Tibial nerve (tissue), 4 donors: ENCODE measurements around the gene LATS2. TPM values are rescaled to one million over a fixed set of nuclear protein-coding genes. Genes with fewer than 3 reads are reported as not detected.

Experiments
- DNase-seq, 2 donors: peaks; one replicate each; pipeline ENCODE4 v3.0.0-alpha.2; 2019; ENCODE audit warnings: low spot score in 2 of 2
- H3K27ac ChIP-seq, 4 donors: fragments of 200-600 bp; sonication (generic) in 3 of 4; one replicate each; pipeline ENCODE4 v1.5.1; 2017 to 2019; ENCODE audit warnings: mild to moderate bottlenecking in 1 of 4
- H3K27me3 ChIP-seq, 2 donors: fragments of 200-600 bp; sonication (generic) in 1 of 2; one replicate each; pipeline versions ENCODE4 v1.5.1 to v1.6.0; 2017 to 2019
- H3K36me3 ChIP-seq, 3 donors: fragments of 200-600 bp; sonication (generic); one replicate each; pipeline ENCODE4 v1.5.1; 2018 to 2019
- H3K4me1 ChIP-seq, 4 donors: fragments of 200-600 bp; sonication (generic) in 3 of 4; one replicate each; pipeline ENCODE4 v1.5.1; 2017 to 2019
- H3K4me3 ChIP-seq, 4 donors: fragments of 200-600 bp; sonication (generic) in 3 of 4; one replicate each; pipeline ENCODE4 v1.5.1; 2017 to 2019; ENCODE audit warnings: mild to moderate bottlenecking in 1 of 4, moderate library complexity in 1 of 4
- H3K9me3 ChIP-seq, 4 donors: fragments of 200-600 bp; sonication (generic) in 3 of 4; one replicate each; pipeline ENCODE4 v1.5.1; 2017 to 2019
- EP300 ChIP-seq, 2 donors: sonication (generic); formaldehyde crosslinking; IDR thresholded peaks; one replicate each; pipeline ENCODE4 v1.6.1; 2017; ENCODE audit warnings: antibody characterized with exemption in 2 of 2, mild to moderate bottlenecking in 1 of 2
- POLR2A ChIP-seq, 2 donors: fragments of 450-650 bp; IDR thresholded peaks; one replicate each; pipeline ENCODE4 v1.6.1; 2017; ENCODE audit warnings: antibody characterized with exemption in 2 of 2, mild to moderate bottlenecking in 2 of 2, moderate library complexity in 2 of 2
- WGBS, 2 donors: methylation state at CpG; one replicate each; pipeline ENCODE4 v1.1.5; 2018; 5-methylcytosine and 5-hydroxymethylcytosine counted together
- total RNA-seq, 4 donors: library from RNA; depleted of rRNA; stranded (reverse); fragments of >200 nt; gene quantifications; one replicate each; pipeline ENCODE4 v1.1.0, GENCODE V29; 2016
- TF ChIP-seq, protein P1 (sequence below), 5 experiments: fragments of 200-600 bp in 3 of 5; fragments of 450-650 bp in 2 of 5; sonication (generic) in 3 of 5; IDR thresholded peaks; one replicate each; pipeline ENCODE4 v1.5.1; 2016 to 2019; ENCODE audit warnings: antibody characterized with exemption in 5 of 5, mild to moderate bottlenecking in 3 of 5, moderate library complexity in 2 of 5

Gene LATS2
- total RNA-seq, 4 donors from 2014 or later, result 40.2 to 49.4 (median 42.3) TPM

DNA sequence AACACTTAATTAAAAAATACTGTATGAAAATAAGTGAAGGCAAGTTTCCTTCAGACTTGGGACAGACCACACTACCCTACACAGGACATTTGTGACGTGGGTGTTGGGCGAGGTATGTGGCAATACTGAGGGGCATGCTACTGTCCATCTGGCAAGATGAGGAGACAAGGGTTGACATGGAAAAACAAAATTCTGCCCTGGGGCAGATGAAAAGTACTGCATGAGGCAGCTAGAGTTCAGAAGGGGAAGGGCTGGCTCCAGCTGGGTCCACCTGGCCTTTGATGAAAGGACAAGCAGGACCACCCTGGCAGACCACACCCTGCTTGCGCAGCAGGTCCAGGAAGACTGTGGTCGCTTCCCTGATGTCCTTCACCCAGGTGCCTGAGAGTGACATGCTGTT lies 43.2 kb downstream of the LATS2 start:
- no peaks in the 10 kb centered on the region for H3K27me3 ChIP-seq
- H3K4me3 ChIP-seq, result no peak overlapping the region
- no peaks in the 10 kb centered on the region for H3K36me3 ChIP-seq
- TF ChIP-seq POLR2A (IDR thresholded peaks at IDR 0.05) (no peak), EP300 (IDR thresholded peaks at IDR 0.05) (no peak)
- TF ChIP-seq, protein P1, sequence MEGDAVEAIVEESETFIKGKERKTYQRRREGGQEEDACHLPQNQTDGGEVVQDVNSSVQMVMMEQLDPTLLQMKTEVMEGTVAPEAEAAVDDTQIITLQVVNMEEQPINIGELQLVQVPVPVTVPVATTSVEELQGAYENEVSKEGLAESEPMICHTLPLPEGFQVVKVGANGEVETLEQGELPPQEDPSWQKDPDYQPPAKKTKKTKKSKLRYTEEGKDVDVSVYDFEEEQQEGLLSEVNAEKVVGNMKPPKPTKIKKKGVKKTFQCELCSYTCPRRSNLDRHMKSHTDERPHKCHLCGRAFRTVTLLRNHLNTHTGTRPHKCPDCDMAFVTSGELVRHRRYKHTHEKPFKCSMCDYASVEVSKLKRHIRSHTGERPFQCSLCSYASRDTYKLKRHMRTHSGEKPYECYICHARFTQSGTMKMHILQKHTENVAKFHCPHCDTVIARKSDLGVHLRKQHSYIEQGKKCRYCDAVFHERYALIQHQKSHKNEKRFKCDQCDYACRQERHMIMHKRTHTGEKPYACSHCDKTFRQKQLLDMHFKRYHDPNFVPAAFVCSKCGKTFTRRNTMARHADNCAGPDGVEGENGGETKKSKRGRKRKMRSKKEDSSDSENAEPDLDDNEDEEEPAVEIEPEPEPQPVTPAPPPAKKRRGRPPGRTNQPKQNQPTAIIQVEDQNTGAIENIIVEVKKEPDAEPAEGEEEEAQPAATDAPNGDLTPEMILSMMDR (IDR thresholded peaks at IDR 0.05), result no peak
- peak overlapping the region in 1 of 4 donors; percentile 83 for H3K27ac ChIP-seq
- no peak for DNase-seq
- WGBS, 2 donors, result 87 to 95% methylated on average over 4 of the region's 4 CpGs
- H3K4me1 ChIP-seq, result peaks cover 0 to 94% (median 34%) of the 10 kb centered on the region in 4 donors
- H3K9me3 ChIP-seq, result no peaks in the 10 kb centered on the region

DNA sequence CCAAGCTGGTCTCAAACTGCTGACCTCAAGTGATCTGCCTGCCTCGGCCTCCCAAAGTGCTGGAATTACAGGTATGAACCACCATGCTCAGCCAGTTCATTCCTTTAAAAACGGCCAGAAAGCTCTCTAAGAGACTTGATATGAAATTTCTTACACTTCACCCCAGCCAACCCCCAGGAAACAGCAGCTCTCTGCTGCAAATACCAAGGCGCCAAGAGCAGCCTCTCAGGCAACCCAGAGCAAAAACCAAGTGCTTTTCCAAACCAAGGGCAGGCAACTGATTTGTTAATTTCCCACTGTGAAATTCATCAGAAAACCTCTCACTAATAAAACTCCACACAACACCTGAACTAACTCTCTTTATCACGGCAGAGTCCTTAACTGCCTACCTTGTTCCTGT lies 44.9 kb downstream of the LATS2 start:
- Histone ChIP-seq H3K27ac (peak overlapping the region in 3 of 4 donors; percentile 11 to 83 (median 56)), H3K27me3 (no peaks in the 10 kb centered on the region), H3K4me1 (peaks cover 0 to 94% (median 33%) of the 10 kb centered on the region in 4 donors), H3K36me3 (no peaks in the 10 kb centered on the region), H3K9me3 (no peaks in the 10 kb centered on the region), H3K4me3 (no peak overlapping the region)
- DNase-seq, result no peak
- TF ChIP-seq, protein P1 (IDR thresholded peaks at IDR 0.05), result no peak
- TF ChIP-seq POLR2A (IDR thresholded peaks at IDR 0.05) (no peak), EP300 (IDR thresholded peaks at IDR 0.05) (no peak)
- WGBS, 2 donors, result 61 to 73% methylated on average over 4 of the region's 4 CpGs

DNA sequence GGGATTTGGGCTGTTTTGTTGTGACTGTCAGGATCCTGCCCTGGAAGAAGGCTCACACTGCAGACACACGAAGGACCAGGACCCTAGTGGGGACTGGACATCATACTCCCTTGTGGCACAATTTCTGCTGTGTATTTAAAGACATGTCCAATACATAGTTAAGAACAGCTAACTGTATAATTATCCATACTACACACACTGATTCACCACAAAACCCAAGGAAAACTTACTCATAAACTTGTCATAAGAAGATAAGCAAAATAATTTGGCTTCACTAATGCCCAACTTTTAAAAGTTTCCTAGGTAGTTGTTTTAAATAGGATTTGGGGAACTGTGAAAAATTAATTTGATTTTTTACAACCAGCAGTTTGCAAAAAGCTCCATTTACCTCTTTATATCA lies 46.1 kb downstream of the LATS2 start:
- whole genome bisulfite sequencing, 2 donors, result 29 to 60% methylated on average over 1 of the region's 1 CpG
- Histone ChIP-seq H3K4me3 (no peak overlapping the region), H3K4me1 (peaks cover 0 to 94% (median 38%) of the 10 kb centered on the region in 4 donors), H3K27ac (peak overlapping the region in 2 of 4 donors; percentile 44 to 83), H3K9me3 (no peaks in the 10 kb centered on the region), H3K36me3 (no peaks in the 10 kb centered on the region), H3K27me3 (no peaks in the 10 kb centered on the region)
- TF ChIP-seq POLR2A (IDR thresholded peaks at IDR 0.05) (no peak), EP300 (IDR thresholded peaks at IDR 0.05) (no peak)
- TF ChIP-seq, protein P1 (IDR thresholded peaks at IDR 0.05), result no peak
- no peak for DNase-seq

DNA sequence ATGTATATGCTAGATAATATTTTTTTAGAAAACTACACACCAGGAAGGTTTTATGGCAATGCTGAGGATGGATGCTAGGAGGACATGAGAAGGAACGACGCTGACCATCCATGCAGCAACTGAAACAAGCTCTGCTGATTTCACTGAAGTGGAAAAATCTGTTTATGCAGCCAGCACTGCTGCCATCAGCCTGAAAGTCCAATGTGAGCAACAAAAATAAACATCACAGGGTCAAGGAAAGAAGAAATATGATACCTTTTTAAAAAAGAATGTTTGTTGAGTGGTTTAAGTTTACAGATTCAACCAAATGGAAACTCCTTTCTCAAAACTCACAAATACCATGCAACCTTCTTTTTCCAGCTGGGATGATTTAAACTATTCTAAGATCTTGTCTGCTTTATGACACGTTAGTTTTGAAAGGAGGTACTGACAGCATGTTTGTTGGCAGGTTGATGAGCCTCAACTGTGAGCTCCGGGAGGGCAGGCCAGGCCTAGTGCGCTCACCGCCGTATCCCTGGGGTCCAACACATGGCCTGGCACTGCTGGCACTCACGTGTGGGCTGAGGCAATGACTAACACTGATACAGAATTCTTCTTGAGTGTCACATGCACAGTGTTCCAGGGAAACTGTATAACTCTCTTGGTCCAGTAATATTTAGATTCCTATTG lies 46.8 kb downstream of the LATS2 start:
- Histone ChIP-seq H3K4me3 (no peak overlapping the region), H3K9me3 (no peaks in the 10 kb centered on the region), H3K27ac (peak overlapping the region in 3 of 4 donors; percentile 41 to 83 (median 44)), H3K36me3 (no peaks in the 10 kb centered on the region), H3K4me1 (peaks cover 0 to 94% (median 38%) of the 10 kb centered on the region in 4 donors), H3K27me3 (no peaks in the 10 kb centered on the region)
- DNase-seq, result no peak
- WGBS, 2 donors, result 25 to 46% methylated on average over 8 of the region's 8 CpGs
- TF ChIP-seq EP300 (IDR thresholded peaks at IDR 0.05) (peak in 1 of 2 donors; percentile 45), POLR2A (IDR thresholded peaks at IDR 0.05) (no peak)
- TF ChIP-seq, protein P1 (IDR thresholded peaks at IDR 0.05), result no peak

DNA sequence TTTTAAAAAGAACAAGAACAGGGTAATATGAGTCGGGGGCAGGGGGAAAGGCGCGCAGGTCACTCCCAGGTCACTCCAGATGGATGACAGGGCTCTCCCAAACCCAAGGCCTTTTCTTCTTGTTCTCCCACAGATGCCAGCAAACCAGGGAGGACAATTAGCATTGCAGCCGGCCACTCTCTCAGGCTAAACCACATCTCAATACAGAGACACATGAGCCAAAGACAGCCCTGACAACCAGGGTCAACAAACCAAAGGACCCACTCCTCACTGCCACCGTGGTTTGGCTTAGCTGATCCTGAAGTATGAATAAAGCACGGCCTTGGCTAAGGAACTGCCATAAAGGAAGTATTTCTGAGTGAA lies 47.3 kb downstream of the LATS2 start:
- Histone ChIP-seq H3K4me1 (peaks cover 0 to 98% (median 38%) of the 10 kb centered on the region in 4 donors), H3K9me3 (no peaks in the 10 kb centered on the region), H3K27ac (peak overlapping the region in 2 of 4 donors; percentile 44 to 83), H3K27me3 (no peaks in the 10 kb centered on the region), H3K36me3 (no peaks in the 10 kb centered on the region), H3K4me3 (no peak overlapping the region)
- no peak for DNase-seq
- 65 to 67% methylated on average over 6 of the region's 6 CpGs for WGBS, 2 donors
- TF ChIP-seq, protein P1 (IDR thresholded peaks at IDR 0.05), result no peak
- TF ChIP-seq POLR2A (IDR thresholded peaks at IDR 0.05) (no peak), EP300 (IDR thresholded peaks at IDR 0.05) (no peak)
